ENCODE measurements around the gene MPHOSPH8.
"Not testable (repeated sequence)": the region's sequence is repeated elsewhere in the genome, so short reads cannot be mapped to it uniquely, and the experiment has no call there.

MPHOSPH8 gene

DNA sequence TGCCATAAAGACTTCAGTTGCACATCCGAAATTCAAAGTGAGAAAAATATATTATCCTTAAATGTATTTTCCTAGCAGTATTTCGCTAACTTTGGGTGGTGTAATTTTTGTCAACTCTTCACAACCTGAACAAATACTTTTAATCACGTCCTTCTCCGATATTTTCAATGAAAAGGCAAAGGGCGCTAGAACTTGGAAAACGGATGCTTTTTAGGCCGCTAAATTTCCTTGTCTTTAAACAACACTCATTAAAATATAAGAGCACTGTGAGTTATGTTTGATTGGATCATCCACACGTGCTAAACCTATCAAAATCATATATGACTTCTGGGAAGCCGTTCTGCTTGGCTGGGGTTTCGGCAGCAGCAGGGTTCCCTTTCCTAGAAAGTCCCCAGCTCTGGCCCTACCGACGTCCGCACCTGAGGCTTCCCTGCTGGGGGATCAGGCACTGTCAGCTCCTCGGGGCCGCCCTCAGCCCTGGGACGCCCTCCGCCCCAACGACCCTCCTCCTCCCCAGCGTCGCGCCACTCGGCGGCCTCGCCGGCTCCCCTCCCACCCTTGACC is 462 bp upstream of the MPHOSPH8 start:
- no peaks in the 10 kb centered on the region for H3K27me3 ChIP-seq (ENCODE audit: control insufficient read depth, low read length)
- H4K20me1 ChIP-seq (ENCODE audit: control insufficient read depth, insufficient read depth, low read depth, low read length), result peaks cover 3% of the 10 kb centered on the region; the same call in 1 of the 2 replicates
- peaks cover 14% of the 10 kb centered on the region; the same call in 1 of the 2 replicates for H3K36me3 ChIP-seq (ENCODE audit: control insufficient read depth, low read length)
- peak overlapping the region; percentile 89 for H3K4me3 ChIP-seq (ENCODE audit: low read length)
- no peak overlapping the region for H3K27ac ChIP-seq (ENCODE audit: low read depth, low read length)
- TF ChIP-seq EZH2phosphoT487 (IDR thresholded peaks at IDR 0.05; ENCODE audit: borderline replicate concordance, low read length) (no peak), CTCF (IDR thresholded peaks at IDR 0.05; ENCODE audit: low read depth, low read length, poor library complexity, severe bottlenecking) (no peak)
- peak overlapping the region; percentile 69 for H3K4me2 ChIP-seq (ENCODE audit: low read length)
- H3K79me2 ChIP-seq (ENCODE audit: control insufficient read depth, low read length), result peaks cover 45% of the 10 kb centered on the region
- peaks cover 20% of the 10 kb centered on the region for H3K4me1 ChIP-seq (ENCODE audit: control insufficient read depth, low read length)
- no peaks in the 10 kb centered on the region for H3K9me2 ChIP-seq (replicated peaks; ENCODE audit: control insufficient read depth, low read length)
- 0 out of 2 replicates have a peak, but pooled peaks cover 4% of the 10 kb centered on the region for H3F3A ChIP-seq (ENCODE audit: control insufficient read depth, insufficient read depth)
- no peaks in the 10 kb centered on the region for H3K9me3 ChIP-seq (ENCODE audit: control insufficient read depth, insufficient read depth, low read length)

DNA sequence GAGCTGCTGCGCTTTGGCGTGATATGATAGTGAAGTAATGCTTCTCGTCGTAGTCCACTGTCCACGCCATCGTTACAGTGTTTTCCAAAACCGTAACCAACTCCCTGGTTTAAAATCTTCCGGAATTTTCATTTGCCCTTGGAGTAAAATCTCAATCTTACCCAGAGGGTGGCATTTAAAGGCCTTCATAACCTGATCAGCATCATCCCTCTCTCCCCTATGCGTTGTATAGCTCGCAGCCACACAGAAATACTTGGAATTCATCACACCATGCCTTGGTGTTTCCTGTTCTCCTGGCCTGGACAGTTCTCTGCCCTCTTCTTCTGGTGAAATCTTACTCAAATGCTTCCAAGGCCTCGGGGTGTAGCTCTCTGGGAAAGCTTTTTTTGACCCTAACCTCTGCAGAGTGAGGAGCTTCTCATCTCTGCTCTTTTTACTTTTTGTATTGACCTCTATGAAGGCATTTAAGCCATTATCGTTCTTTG is 839 bp downstream of the MPHOSPH8 start:
- Histone ChIP-seq H3K36me3 (ENCODE audit: control insufficient read depth, low read length) (peaks cover 14% of the 10 kb centered on the region; the same call in 1 of the 2 replicates), H3F3A (ENCODE audit: control insufficient read depth, insufficient read depth) (0 out of 2 replicates have a peak, but pooled peaks cover 4% of the 10 kb centered on the region), H3K4me2 (ENCODE audit: low read length) (peak overlapping the region; percentile 69), H3K4me1 (ENCODE audit: control insufficient read depth, low read length) (peaks cover 20% of the 10 kb centered on the region), H3K27ac (ENCODE audit: low read depth, low read length) (no peak overlapping the region), H3K9me2 (replicated peaks; ENCODE audit: control insufficient read depth, low read length) (no peaks in the 10 kb centered on the region), H3K4me3 (ENCODE audit: low read length) (peak overlapping the region; percentile 89), H3K27me3 (ENCODE audit: control insufficient read depth, low read length) (no peaks in the 10 kb centered on the region), H3K79me2 (ENCODE audit: control insufficient read depth, low read length) (peaks cover 58% of the 10 kb centered on the region), H4K20me1 (ENCODE audit: control insufficient read depth, insufficient read depth, low read depth, low read length) (peaks cover 3% of the 10 kb centered on the region; the same call in 1 of the 2 replicates), H3K9me3 (ENCODE audit: control insufficient read depth, insufficient read depth, low read length) (no peaks in the 10 kb centered on the region)
- TF ChIP-seq CTCF (IDR thresholded peaks at IDR 0.05; ENCODE audit: low read depth, low read length, poor library complexity, severe bottlenecking) (no peak), EZH2phosphoT487 (IDR thresholded peaks at IDR 0.05; ENCODE audit: borderline replicate concordance, low read length) (no peak)

DNA sequence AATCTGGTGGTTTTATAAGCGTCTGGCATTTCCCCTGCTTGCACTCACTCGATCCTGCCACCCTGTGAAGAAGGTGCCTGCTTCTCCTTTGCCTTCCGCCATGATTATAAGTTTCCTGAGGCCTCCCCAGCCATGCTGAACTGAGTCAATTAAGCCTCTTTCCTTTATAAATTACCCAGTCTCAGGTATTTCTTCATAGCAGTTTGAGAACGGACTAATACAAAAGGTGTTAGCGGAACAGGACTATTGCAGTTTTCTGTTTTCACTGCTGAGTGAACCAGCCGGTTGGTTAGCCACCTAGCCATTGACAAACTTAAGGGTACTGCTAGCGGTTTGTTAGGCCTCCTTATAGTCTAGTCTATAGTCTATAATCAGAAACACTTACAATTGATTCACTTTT is 2.5 kb downstream of the MPHOSPH8 start:
- peaks cover 14% of the 10 kb centered on the region; the same call in 1 of the 2 replicates for H3K36me3 ChIP-seq (ENCODE audit: control insufficient read depth, low read length)
- not testable (repeated sequence) for H3K4me3 ChIP-seq (ENCODE audit: low read length); H3K27me3 ChIP-seq (ENCODE audit: control insufficient read depth, low read length); H3F3A ChIP-seq (ENCODE audit: control insufficient read depth, insufficient read depth); H3K9me2 ChIP-seq (replicated peaks; ENCODE audit: control insufficient read depth, low read length); H4K20me1 ChIP-seq (ENCODE audit: control insufficient read depth, insufficient read depth, low read depth, low read length); H3K27ac ChIP-seq (ENCODE audit: low read depth, low read length); H3K9me3 ChIP-seq (ENCODE audit: control insufficient read depth, insufficient read depth, low read length)
- H3K4me1 ChIP-seq (ENCODE audit: control insufficient read depth, low read length), result peaks cover 20% of the 10 kb centered on the region
- H3K79me2 ChIP-seq (ENCODE audit: control insufficient read depth, low read length), result peaks cover 73% of the 10 kb centered on the region
- peak overlapping the region; percentile 69; the same call in 1 of the 2 replicates for H3K4me2 ChIP-seq (ENCODE audit: low read length)

DNA sequence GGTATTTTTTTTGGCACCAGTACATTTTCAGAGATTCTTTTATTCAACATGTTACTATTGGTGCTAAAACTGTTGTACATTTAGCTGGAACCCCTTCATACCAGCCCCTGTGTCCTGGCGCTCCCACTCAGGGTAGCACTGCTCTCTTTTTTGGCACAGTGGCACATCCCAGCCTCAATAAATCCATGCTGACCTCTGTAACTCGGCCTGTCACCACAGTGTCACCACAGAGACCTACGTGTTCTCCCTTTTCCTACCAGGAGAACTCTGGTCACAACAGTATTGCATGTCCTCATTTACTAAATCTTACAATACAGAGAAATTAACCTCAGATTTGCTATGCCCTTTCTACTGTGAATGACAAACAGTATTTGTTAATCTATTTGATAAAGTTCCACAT is 10.2 kb downstream of the MPHOSPH8 start:
- Histone ChIP-seq H3K79me2 (ENCODE audit: control insufficient read depth, low read length) (peaks cover 40% of the 10 kb centered on the region), H3F3A (ENCODE audit: control insufficient read depth, insufficient read depth) (no peaks in the 10 kb centered on the region), H3K27ac (ENCODE audit: low read depth, low read length) (no peak overlapping the region), H3K27me3 (ENCODE audit: control insufficient read depth, low read length) (no peaks in the 10 kb centered on the region), H3K9me2 (replicated peaks; ENCODE audit: control insufficient read depth, low read length) (no peaks in the 10 kb centered on the region), H3K4me3 (ENCODE audit: low read length) (no peak overlapping the region), H3K9me3 (ENCODE audit: control insufficient read depth, insufficient read depth, low read length) (no peaks in the 10 kb centered on the region), H3K4me2 (ENCODE audit: low read length) (no peak overlapping the region), H3K36me3 (ENCODE audit: control insufficient read depth, low read length) (peaks cover 44% of the 10 kb centered on the region), H4K20me1 (ENCODE audit: control insufficient read depth, insufficient read depth, low read depth, low read length) (no peaks in the 10 kb centered on the region; the same call in 1 of the 2 replicates), H3K4me1 (ENCODE audit: control insufficient read depth, low read length) (no peaks in the 10 kb centered on the region)
- TF ChIP-seq EZH2phosphoT487 (IDR thresholded peaks at IDR 0.05; ENCODE audit: borderline replicate concordance, low read length) (no peak), CTCF (IDR thresholded peaks at IDR 0.05; ENCODE audit: low read depth, low read length, poor library complexity, severe bottlenecking) (no peak)

All from DOHH2 (cell line).